GM19239 (cell line): ENCODE measurements around the gene MLKL.
"Not testable (repeated sequence)": the region's sequence is repeated elsewhere in the genome, so short reads cannot be mapped to it uniquely, and the experiment has no call there.

Source experiments
- DNase-seq: peaks from one replicate; pipeline ENCODE4 v3.0.0; 2011; ENCODE audit warnings: low spot score; ENCODE audit not compliant: insufficient read length
- FAIRE-seq: peaks from 2 replicates; lab custom pipeline; 2011; peaks lifted over from hg19 to GRCh38; lab: Jason Lieb, UNC

Gene MLKL

GRCh38 chr16:74734361-74735161 lies 33.9 kb upstream of the MLKL start:
- DNase-seq: no peak
- no peak for FAIRE-seq

GRCh38 chr16:74732707-74733350 lies 32.2 kb upstream of the MLKL start:
- FAIRE-seq (no peak), DNase-seq (no peak)

- DNase-seq: no peak
- FAIRE-seq: no peak
Observed at GRCh38 chr16:74731853-74732477, 31.3 kb upstream of the MLKL start.

GRCh38 chr16:74729783-74730683 lies 29.4 kb upstream of the MLKL start:
- DNase-seq (no peak), FAIRE-seq (no peak)

- DNase-seq (no peak), FAIRE-seq (no peak)
Observed at GRCh38 chr16:74727903-74728302, 27.2 kb upstream of the MLKL start.

GRCh38 chr16:74726716-74727115 lies 26.1 kb upstream of the MLKL start:
- DNase-seq (peak; percentile 35), FAIRE-seq (no peak)

- DNase-seq (no peak), FAIRE-seq (no peak)
Observed at GRCh38 chr16:74725651-74726455, 25.2 kb upstream of the MLKL start.

- DNase-seq (no peak), FAIRE-seq (no peak)
Observed at GRCh38 chr16:74724820-74725549, 24.3 kb upstream of the MLKL start.

GRCh38 chr16:74723256-74723655 lies 22.6 kb upstream of the MLKL start:
- FAIRE-seq: no peak
- DNase-seq: no peak

GRCh38 chr16:74722156-74722555 lies 21.5 kb upstream of the MLKL start:
- FAIRE-seq, DNase-seq: not testable (repeated sequence)

- DNase-seq: no peak
- FAIRE-seq: no peak
Observed at GRCh38 chr16:74721716-74722115, 21.1 kb upstream of the MLKL start.

- DNase-seq (no peak), FAIRE-seq (no peak)
Observed at GRCh38 chr16:74720579-74720978, 19.9 kb upstream of the MLKL start.

- FAIRE-seq (no peak), DNase-seq (no peak)
Observed at GRCh38 chr16:74718741-74719610, 18.3 kb upstream of the MLKL start.

- FAIRE-seq (no peak), DNase-seq (no peak)
Observed at GRCh38 chr16:74718140-74718539, 17.5 kb upstream of the MLKL start.

- no peak for FAIRE-seq
- no peak for DNase-seq
Observed at GRCh38 chr16:74717367-74717766, 16.7 kb upstream of the MLKL start.

- DNase-seq: no peak
- FAIRE-seq: no peak
Observed at GRCh38 chr16:74716355-74716754, 15.7 kb upstream of the MLKL start.

GRCh38 chr16:74713876-74714275 lies 13.2 kb upstream of the MLKL start:
- FAIRE-seq (no peak), DNase-seq (no peak)

- DNase-seq (no peak), FAIRE-seq (no peak)
Observed at GRCh38 chr16:74713325-74713724, 12.7 kb upstream of the MLKL start.
